Caki2 (cell line): Measurements from ENCODE around the gene ZNF398. TPM values are rescaled to one million over a fixed set of nuclear protein-coding genes. Genes with fewer than 3 reads are reported as not detected.
"Not testable (repeated sequence)": the region's sequence is repeated elsewhere in the genome, so short reads cannot be mapped to it uniquely, and the experiment has no call there.

Source experiments
- DNase-seq: peaks from one replicate; pipeline ENCODE4 v3.0.0-alpha.2; 2015; ENCODE audit warnings: low read depth
- in situ Hi-C: cut with HindIII; loops from 2 replicates; pipeline ENCODE4 v1.10.0; 2016; ENCODE audit warnings: low sequenced_read_pairs, low pct_unique_long_range_greater_than_20kb, mixed read lengths
- total RNA-seq: library from RNA; depleted of rRNA; stranded (reverse); fragments of >200 nt; shearing (Covaris generic); gene quantifications from 2 replicates; pipeline ENCODE4 v1.2.3, GENCODE V29; 2014; ENCODE audit warnings: low replicate concordance

Gene ZNF398
- total RNA-seq, 1 experiment from 2014 or later, result 2.9 TPM

DNA sequence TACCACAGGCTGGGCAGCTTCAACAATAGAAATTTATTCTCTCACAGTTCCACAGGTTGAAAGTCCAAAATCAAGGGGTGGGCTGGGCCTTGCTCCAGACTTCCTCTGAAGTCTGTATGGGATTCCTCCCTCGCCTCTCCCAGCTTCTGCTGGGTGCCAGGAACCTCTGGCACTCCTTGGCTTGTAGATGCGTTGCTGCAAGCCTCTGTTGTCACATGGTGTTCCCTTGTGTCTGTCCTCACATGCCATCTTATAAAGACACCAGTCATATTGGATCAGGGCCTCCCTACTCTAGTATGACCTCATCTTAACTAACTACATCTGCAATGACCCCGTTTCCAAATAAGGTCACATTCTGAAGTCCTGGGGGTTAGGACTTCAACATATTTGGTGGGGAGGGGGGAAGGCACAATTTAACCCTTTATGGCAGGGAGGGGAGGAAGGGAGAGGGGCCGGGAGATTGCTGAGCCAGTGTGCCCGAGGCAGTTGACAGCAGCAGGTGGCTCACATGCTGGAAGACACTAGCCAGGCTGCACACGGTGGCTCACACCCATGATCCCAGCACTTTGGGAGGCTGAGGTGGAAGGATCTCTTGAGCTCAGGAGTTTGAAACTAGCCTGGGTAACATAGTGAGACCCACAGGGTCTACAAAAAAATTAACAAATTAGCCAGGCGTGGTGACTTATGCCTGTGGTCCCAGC lies 66.9 kb downstream of the ZNF398 start:
- in situ Hi-C loops, result no loop called here
- DNase-seq, result no peak

GRCh38 chr7:149216402-149216801 lies 69.1 kb downstream of the ZNF398 start:
- no peak for DNase-seq
- in situ Hi-C loops, result no loop called here

DNA sequence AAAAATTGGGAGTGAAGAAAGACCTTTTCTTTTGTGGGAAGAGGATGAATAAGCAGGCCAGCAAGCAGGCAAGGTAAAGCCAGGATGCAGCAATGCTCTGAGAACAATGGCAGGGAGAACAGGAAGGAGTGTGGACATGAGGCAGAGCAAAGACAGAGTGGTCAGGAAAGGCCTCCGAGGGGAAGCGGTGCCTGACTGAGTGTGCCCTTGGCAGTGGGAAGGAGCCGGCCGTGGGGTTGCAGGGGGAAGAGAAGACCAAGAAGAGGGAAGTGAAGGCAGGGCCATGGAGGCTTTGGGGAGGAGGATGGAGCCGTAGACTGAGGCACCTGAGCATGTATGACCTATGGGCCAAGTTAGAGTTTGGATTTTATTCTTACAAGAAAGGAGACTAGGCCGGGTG lies 70.3 kb downstream of the ZNF398 start:
- no peak for DNase-seq
- in situ Hi-C loops, result no loop called here

GRCh38 chr7:149218469-149219420 lies 71.5 kb downstream of the ZNF398 start:
- DNase-seq, result no peak
- in situ Hi-C loops, result no loop called here

- DNase-seq, result peak; percentile 21
- in situ Hi-C loops, result no loop called here
Observed at GRCh38 chr7:149220534-149220933, 73.3 kb downstream of the ZNF398 start.

GRCh38 chr7:149223176-149223575 lies 75.9 kb downstream of the ZNF398 start:
- in situ Hi-C loops, result no loop called here

DNA sequence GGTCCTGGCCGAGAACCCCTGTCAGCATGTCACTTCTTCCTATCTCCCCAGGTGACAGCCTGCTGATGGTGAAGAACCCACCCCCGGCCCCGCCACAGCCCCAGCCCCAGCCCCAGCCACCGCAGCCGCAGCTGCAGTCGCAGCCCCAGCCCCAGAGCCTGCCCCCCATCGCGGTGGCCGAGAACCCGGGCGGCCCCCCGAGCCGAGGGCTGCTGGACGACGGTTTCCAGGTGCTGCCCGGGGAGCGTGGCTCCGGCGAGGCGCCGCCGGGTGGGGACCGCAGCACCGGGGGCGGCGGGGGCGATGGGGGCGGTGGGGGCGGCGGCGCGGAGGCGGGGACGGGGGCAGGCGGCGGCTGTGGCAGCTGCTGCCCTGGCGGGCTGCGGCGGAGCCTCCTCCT lies 76.5 kb downstream of the ZNF398 start:
- in situ Hi-C loops, result no loop called here
- no peak for DNase-seq

More at GRCh38 chr7:149223176-149223575, 75.9 kb downstream of the ZNF398 start:
- no peak for DNase-seq

- no peak for DNase-seq
- in situ Hi-C loops, result no loop called here
Observed at GRCh38 chr7:149224352-149224751, 77.1 kb downstream of the ZNF398 start.

GRCh38 chr7:149225106-149225505 lies 77.9 kb downstream of the ZNF398 start:
- in situ Hi-C loops, result no loop called here
- no peak for DNase-seq

GRCh38 chr7:149225656-149226055 lies 78.4 kb downstream of the ZNF398 start:
- DNase-seq, result no peak
- in situ Hi-C loops, result no loop called here

DNA sequence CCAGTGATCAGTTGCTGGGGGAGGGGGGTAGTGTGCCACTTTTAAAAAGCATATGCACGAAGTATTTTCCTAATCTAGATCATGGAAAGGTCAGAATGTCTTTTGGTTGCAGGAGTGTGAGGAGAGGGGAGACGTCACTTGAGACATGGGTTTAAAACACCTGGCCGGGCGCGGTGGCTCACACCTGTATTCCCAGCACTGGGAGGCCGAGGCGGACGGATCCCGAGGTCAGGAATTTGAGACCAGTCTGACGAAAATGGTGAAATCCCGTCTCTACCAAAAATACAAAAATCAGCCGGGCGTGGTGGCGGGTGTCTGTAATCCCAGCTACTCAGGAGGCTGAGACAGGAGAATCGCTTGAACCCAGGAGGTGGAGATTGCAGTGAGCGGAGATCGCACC lies 79.1 kb downstream of the ZNF398 start:
- DNase-seq, in situ Hi-C loops: not testable (repeated sequence)

GRCh38 chr7:149226840-149227494 lies 79.7 kb downstream of the ZNF398 start:
- DNase-seq, result no peak
- in situ Hi-C loops, result no loop called here

DNA sequence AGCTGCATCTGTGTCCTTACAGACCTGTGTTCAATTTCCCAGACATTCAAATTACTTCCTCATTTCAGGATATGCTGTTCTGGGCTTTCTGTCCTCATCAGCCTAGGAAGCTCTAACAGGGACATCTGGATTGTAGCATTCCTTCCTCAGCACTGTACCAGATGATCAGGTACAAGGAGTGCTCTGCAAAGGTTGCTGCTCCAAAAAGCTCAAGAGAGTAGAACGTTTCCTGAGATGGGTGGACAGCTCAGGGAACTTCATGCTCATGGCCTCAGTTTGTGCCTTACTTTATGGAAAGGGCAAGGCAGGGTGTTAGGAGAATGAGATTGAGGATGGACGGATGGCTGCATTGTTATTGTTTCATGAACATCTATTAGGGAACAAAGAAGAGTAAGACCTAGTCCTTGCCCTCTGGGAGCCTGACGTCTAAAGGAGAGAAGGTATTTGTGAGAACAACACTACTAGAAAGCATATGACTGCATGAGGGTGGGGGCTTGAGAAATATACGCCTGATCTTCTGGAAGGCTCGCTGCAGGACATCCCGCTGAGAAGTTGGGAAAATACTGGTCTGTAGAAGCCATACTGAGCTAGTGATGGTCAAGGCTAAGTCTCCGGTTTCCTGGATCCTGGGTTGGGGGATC lies 81.7 kb downstream of the ZNF398 start:
- DNase-seq, result no peak
- in situ Hi-C loops, result no loop called here

- in situ Hi-C loops, result no loop called here
- DNase-seq, result no peak
Observed at GRCh38 chr7:149229526-149229925, 82.3 kb downstream of the ZNF398 start.

DNA sequence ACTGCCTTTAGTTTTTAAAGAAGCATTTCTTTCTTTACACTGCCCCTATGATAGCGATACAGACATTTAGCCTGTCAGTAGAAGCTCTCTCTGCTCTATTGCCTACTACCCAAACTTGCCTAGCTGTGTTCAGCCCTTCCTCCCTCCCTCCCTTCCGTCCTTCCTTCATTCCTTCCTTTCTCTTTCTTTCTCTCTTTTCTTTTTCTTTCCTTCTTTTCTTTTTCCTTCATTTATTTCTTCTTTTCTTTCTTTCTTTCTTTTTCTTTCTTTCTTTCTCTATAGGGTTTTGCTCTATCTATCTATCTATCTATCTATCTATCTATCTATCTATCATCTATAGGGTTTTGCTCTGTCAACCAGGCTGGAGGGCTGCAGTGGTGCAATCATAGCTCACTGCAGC lies 85.1 kb downstream of the ZNF398 start:
- in situ Hi-C loops, result no loop called here
- DNase-seq, result no peak
